HG03460 (cell line): ENCODE measurements around the gene MTCL1.

Source experiments
- ATAC-seq: cut with Tn5 transposase; IDR thresholded peaks from one replicate; pipeline ENCODE4 v1.9.1; 2021; ENCODE audit not compliant: unreplicated experiment

MTCL1 gene

GRCh38 chr18:8788503-8789429 lies 83.4 kb downstream of the MTCL1 start:
- no peak for ATAC-seq

- no peak for ATAC-seq
Observed at GRCh38 chr18:8791171-8791651, 85.9 kb downstream of the MTCL1 start.

GRCh38 chr18:8792688-8793316 lies 87.4 kb downstream of the MTCL1 start:
- no peak for ATAC-seq

- ATAC-seq, result no peak
Observed at GRCh38 chr18:8793445-8794155, 88.2 kb downstream of the MTCL1 start.

- ATAC-seq, result no peak
Observed at GRCh38 chr18:8794156-8794933, 89.0 kb downstream of the MTCL1 start.

- ATAC-seq, result no peak
Observed at GRCh38 chr18:8794934-8795280, 89.6 kb downstream of the MTCL1 start.

- no peak for ATAC-seq
Observed at GRCh38 chr18:8795586-8796325, 90.4 kb downstream of the MTCL1 start.

- no peak for ATAC-seq
Observed at GRCh38 chr18:8797206-8797605, 91.8 kb downstream of the MTCL1 start.

- no peak for ATAC-seq
Observed at GRCh38 chr18:8799001-8799400, 93.6 kb downstream of the MTCL1 start.

- no peak for ATAC-seq
Observed at GRCh38 chr18:8799596-8800441, 94.5 kb downstream of the MTCL1 start.

- ATAC-seq, result no peak
Observed at GRCh38 chr18:8800445-8800844, 95.1 kb downstream of the MTCL1 start.

GRCh38 chr18:8800876-8801262 lies 95.5 kb downstream of the MTCL1 start:
- no peak for ATAC-seq

- ATAC-seq, result no peak
Observed at GRCh38 chr18:8801263-8801901, 96.0 kb downstream of the MTCL1 start.

GRCh38 chr18:8802017-8802672 lies 96.8 kb downstream of the MTCL1 start:
- ATAC-seq, result no peak

GRCh38 chr18:8803063-8803795 lies 97.9 kb downstream of the MTCL1 start:
- no peak for ATAC-seq

- ATAC-seq, result no peak
Observed at GRCh38 chr18:8803957-8804356, 98.6 kb downstream of the MTCL1 start.

GRCh38 chr18:8805552-8805951 lies 100.2 kb downstream of the MTCL1 start:
- ATAC-seq, result no peak
